ENCODE results near the gene CDCA4.

Gene CDCA4

DNA sequence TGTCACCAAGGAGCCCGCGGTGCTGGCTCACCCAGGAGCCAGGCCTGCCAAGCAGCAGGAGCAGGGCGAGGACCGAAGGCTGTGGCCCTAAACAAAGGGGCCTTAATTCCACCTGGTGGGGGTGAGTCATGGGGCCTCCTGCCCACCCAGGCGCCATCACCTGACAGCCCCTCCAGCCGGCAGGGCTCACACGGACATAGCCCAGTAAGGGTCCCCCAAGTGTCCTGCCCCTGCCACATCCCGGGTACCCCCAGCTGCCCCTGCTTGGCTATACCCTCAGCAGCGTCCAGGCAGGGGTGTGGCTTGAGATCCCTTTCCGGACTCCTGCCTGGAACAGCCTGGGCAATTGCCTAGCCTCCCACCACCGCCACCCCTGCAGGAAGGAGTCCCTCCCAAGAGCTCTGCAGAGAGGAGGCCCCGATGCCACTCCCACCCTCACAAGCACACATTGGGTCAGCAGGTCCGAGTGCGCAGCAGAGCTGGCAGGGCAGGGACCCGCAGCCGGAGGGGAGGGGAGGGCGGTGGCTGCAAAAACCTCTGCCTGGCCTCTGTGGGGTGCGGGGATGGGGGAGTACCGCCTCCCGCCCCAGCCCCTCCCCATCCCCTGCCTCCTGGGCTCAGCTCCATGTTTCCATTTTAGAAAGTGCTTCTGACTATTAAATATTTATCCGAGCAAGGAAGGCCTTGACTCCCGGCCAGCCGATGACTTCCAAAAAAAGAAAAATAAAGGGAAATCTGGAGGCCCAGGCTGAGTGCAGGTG, 47.3 kb downstream of the CDCA4 start:
- FAIRE-seq = no peak

DNA sequence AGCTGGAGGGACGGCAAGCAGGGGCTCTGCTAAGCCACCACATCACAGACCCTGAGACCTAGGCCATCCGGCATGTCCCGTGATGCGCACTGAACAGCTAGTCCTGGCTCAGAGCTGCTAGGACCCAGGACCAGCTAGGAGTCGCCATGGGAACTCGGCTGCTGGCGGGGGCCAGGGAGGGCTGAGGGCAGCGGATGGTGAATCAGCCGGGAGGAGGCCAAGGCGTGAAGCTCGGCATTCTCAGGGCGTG, 47.8 kb downstream of the CDCA4 start:
- FAIRE-seq = no peak

DNA sequence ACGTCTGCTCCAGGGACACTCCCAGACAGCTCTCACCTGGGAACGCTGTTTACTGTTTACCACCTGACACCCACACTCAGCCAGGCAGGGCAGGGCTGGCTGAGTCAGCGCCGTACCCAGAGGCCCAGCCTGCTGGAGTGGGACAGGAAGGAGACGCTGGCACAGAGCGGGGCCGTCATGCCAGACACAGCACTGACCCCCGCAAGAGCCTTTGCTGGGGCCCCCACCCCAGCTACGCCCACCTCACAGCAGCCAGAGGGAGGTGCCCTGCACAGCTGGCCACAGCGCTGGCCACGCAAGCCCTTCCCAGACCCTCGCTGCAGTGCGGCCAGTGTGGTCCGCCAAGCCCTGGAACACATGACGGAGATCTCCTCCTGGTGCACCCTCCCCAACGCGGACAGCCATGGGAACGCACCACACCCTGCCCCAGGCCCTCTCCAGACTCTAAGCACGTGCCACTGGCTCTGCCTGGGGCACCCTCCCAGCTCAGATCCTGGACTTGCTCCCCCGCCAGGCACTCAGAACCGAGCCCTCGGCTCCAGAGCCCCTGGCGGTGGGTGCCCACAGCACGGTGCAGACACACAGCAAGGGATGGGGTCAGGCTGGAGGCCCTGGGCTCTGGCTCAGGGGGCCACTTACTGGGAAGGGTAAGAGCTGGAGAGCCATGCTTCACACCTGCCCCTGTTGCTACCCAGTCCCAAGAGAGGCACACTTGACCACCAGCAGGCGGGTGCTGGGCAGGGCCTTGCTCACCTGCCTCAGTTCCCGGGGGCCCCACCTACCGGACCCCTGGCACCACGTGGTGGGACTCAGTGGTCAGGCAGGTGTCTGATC, 48.4 kb downstream of the CDCA4 start:
- FAIRE-seq = no peak

GRCh38 chr14:104971447-104972240, 49.2 kb downstream of the CDCA4 start:
- FAIRE-seq = no peak

DNA sequence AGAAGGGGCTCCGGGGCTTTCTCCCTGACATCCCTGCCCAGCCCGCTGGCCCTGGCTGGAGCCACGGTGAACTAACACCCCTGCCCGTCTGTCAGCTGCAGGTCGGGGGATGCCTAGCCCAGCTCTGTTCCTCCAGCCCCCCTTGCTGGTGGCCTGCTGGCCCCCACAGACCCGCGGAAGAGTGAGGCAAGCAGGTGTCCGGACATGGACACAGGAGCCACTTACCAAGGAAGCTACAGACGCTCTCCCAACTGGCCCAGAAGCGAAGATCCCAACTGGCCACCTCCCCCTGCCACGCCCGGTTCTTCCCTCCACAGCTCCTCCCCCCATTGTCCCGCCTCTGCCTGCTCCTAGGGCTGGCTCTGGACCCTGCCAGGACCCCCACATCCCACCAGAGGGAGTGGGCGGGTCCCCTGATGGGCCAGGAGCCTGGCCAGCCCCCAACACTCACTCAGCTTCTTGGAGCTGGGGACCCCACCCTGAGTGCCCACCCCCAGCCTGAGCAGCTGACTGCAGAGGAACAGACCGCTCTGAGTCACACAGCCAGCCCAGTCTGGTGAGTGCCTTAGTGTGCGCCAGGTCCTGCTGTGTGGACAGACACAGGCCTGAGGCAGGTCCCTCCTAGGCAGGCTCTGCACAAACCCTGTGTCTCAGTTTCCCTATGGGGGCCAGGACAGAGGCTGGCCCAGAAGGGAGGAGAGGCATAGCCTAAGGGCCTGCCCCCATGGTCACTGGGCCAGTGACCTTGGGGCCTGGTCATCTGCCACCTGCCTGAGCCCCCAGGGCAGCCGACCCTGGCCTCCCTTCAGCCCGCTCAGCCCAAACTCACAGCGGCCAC, 50.4 kb downstream of the CDCA4 start:
- no peak for FAIRE-seq

- FAIRE-seq = no peak
These were observed 51.1 kb downstream of the CDCA4 start for GRCh38 chr14:104969741-104970230.

GRCh38 chr14:104968541-104969401, 52.1 kb downstream of the CDCA4 start:
- no peak for FAIRE-seq

DNA sequence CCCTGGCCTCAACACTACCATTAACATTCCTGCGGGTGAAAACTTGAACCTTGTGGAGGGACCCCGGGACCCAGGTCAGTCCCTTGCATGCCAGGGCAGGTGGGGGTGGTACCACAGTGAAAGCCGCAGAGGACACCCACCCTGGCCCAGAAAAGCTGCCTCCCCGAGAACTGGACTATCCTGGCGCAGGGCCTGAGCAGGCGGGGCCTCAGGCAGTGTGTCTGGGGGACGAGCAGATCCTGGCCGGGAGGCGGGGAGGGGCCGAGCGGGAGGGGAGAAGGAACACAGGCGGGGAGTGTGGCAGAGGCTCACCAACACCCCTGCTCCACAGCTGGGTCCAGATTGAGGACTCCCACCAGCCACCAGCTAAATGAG, 52.7 kb downstream of the CDCA4 start:
- FAIRE-seq = no peak

DNA sequence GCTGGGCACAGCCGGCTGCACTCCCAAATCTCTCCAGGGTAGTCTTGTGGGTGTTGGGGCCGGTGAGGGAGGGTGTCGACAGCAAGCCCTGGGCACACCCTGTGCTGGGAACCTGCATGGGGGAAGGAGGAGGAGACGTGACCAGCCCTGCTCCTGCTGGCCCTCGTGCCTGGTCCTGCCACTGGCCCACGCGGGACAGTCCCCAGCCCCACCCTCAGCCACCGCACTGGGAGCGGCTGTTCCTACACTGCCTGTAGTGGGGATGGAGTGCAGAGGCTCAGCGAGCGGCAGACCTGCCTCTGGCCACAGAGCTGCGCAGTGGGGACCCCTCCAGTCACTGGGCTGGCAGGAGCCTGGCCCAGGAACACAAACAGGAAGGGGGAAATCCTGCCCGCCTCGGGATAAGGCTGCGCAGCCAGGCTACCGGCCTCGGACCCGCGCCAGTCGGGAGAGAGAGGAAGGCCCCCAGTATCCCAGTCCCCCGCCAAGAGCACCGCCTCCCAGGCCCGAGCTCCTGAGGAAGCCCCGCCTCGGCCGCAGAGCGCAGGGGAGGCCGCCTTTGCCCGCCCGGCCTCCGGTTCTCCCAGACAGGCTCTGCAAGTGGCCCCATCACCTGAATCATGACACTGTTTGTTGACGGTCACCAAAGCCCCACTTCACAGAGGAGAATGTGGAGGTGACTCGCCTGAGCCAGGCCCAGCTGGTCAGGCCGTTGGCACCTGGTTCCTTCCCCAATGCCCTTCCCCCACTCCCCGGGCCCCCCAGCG, 53.3 kb downstream of the CDCA4 start:
- no peak for FAIRE-seq

DNA sequence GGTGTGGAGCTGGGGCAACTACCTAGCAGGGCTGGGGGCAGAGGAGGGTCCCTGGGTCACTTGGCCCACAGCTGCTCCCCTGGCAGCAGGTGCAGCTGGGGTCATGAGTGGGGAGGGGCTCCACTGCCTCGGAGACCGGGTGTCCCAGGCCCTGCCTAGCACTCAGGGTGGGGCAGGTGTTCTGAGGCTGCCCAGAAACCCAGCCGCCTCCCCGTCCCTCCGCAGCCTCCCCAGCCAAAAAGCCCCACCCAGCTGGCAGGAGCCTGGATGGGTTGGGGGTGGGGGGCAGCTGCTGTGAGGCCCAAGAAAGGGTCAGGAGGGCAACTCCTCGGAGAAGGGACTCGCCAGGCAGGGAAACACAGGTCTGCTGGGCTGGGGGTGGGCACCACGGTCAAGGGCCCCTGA, 53.9 kb downstream of the CDCA4 start:
- no peak for FAIRE-seq

GRCh38 chr14:104966261-104966865, 54.5 kb downstream of the CDCA4 start:
- FAIRE-seq = no peak

DNA sequence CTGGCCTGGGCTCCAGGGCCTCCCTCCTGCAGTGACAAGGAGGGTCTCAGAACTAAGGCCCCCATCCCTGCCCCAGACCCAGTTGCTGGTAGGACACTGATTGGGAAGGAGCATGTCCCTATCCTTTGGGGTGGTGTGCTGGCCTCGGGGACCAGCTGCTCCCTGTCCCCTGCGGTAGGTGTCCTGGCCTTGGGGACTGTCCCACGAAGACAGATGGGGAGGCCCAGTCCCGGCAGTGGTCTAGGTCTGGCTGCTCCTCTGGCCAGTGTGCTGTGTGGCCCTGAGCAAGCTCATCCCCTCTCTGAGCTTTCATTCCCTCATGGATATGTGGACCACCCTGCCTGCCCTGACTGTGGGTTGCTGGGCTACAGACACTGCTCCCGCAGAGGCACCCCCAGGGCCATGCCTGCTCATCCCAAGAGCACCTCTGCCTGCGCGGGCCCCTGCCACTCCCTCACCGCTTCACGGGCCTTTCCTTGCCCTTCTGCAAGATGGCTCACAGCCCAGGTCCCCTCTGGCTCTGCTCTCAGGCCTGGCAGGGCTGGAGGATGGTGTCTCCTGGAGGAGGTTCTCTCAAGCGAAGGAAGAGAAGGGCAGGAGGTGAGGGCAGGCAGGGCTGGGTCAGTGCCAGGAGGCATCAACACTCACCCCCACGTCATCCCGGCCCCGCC, 55.2 kb downstream of the CDCA4 start:
- no peak for FAIRE-seq

GRCh38 chr14:104964546-104964945, 56.3 kb downstream of the CDCA4 start:
- FAIRE-seq = no peak
